Dermis microvascular lymphatic vessel endothelial cell (primary cell): ENCODE results near the gene DGKI. TPM values are rescaled to one million over a fixed set of nuclear protein-coding genes. Genes with fewer than 3 reads are reported as not detected.
A peak's percentile ranks its signal among the peaks of the same experiment; 100 is the strongest.

ENCODE experiments used
- DNase-seq, 2 donors: peaks; one replicate each; pipeline versions ENCODE4 v3.0.0 to v3.0.0-alpha.2; 2010; ENCODE audit warnings: low read depth in 2 of 2
- total RNA-seq: library from RNA; depleted of rRNA; stranded (reverse); fragments of >200 nt; gene quantifications from 2 replicates; pipeline ENCODE4 v1.2.1, GENCODE V29; 2014

The DGKI gene
- total RNA-seq, 1 donor from 2014 or later, result 0.64 TPM

DNA sequence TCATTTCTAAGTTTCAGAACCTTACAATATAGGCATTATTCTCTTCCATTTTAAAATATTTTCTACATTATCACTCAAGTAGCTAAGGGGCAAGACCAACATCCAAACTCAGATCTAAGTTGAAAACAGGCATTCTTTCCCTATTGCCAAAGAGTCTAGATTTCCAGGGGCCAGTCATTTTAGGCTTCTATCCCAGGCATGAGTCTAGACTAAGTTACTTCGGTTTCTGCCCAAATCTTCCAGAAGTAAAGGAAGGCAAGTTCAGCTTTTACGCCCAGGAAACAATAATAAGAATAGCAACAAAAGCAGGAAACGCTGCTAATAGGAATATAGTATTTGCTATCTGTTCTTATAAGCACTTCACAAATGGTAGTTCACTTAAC lies 189.9 kb downstream of the DGKI start:
- no peak for DNase-seq

DNA sequence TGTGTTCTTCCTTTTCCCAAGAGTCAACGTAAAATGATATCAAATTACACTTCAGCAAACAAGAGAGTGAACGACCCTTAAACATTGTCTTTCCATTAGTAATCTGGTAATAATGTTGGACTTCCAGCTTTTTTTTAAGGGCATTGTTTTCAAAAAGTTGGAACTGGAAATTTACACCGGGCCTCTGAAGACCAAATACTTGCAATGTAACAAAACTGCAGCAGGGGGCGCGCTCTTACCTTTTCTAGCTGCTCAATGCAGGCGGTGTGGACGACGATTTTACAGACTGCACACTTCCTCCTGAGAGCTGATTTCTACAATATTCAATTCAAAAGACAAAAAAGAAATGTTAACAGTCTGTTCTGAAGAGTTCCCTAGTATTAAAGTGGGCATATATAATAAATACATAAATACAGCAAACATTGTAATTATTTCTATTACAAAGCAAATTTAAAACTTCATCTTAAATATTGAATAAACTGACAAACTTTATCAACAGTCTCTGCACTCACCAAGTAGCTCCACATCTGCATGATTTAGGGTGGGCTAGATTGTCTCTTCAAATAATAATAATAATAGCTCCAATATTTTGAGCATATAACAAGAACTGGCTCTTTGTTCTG lies 190.4 kb downstream of the DGKI start:
- peak; percentile 87 to 93 for DNase-seq

DNA sequence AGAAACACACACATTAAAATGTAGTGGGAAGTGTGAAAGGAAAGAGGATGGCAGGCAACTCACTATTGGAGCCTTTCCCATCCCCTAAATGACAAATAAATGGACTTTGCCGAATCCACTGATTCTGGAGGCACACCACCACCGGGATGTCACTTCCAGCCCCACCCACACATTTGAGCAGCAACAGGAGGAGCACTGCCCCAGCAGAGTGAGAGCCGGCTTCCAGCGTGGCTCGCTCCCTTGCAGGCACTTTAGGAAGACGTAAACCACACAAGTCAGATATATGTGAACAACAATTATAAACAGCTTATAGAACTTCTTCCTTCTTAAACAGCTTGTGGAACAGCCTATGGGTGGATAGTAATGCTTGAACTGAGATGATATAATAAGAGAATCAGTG lies 191.0 kb downstream of the DGKI start:
- no peak for DNase-seq

DNA sequence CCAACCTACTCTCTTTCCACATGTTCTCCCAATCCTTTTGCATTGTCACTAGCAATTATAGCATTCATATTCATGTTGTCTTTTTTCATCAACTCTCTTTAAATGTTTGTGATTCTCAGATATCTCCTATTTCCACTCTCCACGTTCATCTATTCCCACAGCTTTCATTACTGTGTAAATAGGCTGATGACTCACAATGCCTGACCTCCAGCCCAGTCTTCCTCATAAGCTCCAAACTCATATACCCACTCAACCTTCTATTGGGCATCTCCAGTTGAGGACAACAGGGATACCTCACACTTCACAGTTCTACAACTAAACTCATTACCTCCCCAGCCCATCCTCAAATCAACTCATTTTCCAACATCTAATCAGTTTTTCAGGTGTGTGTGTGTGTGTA lies 194.1 kb downstream of the DGKI start:
- DNase-seq, result peak in 1 of 2 donors; percentile 21

DNA sequence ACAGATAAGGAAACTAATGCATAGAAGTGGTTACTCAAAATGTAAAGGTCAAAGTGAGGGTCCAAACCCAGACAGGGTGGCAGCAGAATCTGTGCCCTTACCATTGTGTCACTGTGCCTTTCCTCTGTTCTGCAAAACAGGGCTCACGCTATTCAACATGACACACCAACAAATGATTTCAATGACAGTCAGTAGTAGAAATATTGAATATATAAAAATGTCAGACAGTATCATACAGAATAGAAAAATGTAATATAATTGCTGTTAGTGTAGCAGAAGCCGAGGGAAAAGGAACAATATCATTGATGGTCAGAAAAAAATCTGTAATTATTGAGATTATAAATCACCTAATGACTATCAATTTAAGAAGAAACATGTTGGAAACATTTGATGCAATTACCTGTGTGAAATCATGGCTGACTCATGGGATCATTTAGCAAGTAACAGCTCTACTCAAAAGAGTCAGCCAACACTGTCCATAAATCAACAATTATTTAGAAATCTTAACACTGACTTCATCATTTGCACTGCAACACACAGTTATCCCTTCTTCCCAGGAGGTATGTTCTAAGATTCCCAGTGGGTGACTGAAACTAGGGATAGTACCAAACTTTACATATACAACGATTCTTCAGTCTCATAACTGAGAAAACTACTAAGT lies 198.7 kb downstream of the DGKI start:
- no peak for DNase-seq

DNA sequence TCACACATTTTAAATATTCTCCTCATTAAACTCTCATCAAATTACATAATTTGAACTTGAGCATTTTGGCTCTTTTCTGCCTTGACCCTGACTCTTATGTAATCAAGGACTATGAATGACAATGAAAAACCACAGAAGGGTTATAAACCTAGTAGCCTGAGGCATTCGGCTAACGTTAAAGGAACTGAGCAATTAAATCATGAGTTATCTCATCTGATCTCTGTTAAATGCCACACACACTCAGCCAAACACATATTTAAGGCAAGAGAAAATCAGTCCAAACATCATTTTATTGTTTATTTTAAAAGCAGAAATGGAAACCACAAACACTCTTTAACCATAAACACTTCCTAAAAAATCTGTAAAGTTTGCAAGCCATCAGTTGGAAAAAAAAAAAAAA lies 204.3 kb downstream of the DGKI start:
- DNase-seq, result no peak

DNA sequence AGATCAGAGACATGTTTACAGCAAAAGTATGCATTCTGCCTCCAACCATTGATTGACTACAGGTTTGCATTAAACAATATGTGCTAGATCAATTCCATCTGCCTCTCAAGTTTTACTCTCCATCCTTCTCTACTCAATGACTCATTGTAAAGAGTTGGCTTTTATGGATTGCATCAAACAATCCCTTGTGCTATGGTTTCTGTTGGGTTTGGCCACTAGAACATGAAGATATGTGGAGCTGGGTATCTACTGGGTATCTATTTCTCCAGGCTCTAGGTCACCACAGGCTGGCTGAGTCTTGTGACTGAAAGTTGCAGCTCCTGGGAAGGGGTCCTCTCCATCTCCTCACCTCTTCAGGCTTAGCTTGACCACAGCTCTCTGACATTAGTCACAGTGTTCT lies 204.7 kb downstream of the DGKI start:
- DNase-seq, result no peak

DNA sequence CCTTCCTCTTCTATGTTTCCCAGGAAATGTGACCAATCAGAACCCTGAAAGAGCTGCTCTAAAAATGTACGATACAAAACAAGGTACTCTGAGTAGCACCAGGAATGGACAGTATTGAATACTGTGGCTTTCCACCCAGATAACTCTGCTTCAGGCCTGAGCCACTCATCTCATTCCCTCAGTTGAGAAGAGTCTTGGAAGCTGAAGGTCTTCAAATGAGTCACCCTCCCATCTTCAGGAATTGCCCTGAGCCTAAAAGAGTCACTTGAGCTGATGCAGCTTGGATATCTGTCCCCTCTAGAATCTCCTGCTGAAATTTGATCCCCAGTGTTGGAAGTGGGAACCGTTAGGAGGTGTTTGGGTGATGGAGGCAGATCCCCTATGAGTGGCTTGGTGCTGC lies 210.4 kb downstream of the DGKI start:
- DNase-seq, result no peak

DNA sequence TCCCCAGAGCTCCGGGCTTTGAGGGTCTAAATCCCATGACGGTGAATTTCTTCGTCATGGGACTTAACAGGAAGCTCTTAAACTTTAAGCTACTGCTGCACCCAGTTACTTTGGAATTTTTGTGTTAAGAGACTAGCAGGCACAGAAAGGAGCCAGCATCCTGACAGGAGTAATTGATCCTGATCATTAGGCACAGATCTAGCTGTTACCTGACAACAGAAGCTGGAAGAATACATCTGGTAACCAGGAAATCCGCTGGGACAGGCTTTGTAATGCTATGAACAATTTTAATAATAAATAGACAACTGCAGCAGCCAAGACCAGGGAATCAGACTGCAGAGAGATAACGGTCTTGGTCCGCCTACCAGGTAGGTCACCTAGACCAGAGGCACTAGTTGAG lies 210.9 kb downstream of the DGKI start:
- DNase-seq, result no peak

DNA sequence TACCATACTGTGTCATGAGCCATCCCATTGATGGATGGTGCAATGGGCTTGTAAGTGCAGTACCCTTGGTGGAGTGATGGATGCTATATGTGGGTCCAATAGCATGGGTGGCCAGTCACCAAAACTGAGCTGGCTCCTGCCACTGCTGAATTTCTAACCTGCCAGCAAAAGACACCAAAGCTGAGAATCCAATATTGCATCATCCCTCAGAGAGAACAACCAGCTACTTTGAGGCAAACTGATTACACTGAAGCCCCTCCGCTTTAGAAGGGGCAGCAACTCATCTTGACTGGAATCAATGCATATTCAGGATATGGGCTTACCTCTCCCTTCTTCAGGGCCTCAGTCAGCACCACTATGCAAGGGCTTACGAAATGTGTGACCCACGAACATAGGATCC lies 211.6 kb downstream of the DGKI start:
- no peak for DNase-seq

DNA sequence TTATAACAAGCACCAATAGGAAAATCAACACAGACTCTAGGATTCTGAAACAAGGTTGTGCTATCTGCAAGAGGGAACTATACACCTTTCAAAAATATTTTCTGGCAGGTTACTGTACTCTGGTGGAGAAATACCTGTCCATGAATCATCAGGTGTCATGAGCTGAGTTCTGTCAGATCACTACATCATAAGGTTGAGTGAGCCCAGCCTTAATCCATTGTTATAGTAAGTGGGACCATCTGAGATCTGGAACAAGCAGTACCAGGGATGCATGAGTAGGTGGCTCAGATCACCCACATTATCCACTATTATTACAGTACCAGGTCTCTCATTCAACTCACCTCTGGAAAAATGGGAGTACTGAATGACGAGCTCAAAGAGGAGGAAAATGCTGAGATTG lies 212.4 kb downstream of the DGKI start:
- no peak for DNase-seq

DNA sequence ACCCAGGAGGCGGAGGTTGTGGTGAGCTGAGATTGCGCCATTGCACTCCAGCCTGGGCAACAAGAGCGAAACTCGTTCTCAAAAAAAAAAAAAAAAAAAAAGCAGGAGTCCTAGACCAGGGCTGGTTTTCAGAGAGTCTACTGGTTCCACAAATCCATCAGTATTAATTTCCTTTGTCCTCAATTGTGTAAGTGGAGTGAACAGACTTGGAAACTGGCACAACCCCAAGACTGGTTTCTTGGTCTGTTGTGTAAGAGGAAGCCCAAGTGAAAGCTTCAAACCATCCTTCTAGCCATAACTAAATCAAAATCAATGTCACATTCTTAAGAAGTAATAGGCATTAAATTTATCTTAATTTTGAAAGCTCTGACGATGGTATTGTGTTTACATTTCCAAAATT lies 213.6 kb downstream of the DGKI start:
- no peak for DNase-seq

DNA sequence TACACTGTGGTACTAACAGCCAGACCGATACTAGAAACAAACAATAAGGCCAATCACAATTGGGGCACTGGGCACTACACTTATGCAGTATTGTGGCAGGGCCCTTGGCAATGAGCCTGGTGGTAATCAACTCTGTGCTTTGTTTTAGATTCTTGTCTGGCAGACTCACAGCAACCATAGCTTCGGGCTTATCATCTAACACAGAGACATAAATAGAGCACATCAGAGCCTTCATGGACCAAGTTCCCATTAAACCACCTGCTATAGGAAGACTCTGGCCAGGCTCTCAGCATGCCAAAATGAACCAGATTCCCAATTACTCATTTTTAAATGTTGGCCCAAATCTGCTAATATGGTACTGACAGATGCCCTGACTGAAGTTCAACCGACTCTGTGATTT lies 218.6 kb downstream of the DGKI start:
- no peak for DNase-seq

DNA sequence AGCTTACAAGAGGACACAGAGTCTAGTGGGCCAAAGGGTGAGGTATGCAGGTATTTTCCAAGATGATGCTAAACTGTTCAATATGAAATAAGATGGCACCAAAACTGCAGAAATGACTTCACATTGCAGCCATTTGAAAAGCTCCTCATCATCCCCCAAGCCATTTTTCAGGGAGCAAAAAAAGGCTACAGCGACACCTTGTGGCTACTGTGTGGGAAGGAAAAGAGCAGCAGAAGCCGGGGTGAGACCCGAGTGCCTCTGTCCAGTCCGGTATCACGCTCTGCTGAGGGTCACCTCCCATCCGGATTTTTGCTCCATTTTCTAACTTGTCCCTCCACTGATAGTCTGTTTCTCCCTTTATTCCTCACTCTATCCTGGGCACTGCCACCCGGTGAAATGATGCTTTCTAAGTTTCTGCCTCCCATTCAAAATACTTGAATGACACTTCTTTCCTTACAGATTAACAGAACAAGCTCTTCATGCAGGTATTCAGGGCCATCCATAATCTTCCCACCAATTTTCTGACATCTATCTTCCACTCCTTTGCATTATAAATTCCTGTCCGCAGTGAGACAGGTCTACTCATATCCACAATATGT lies 220.2 kb downstream of the DGKI start:
- DNase-seq, result peak; percentile 20 to 56

DNA sequence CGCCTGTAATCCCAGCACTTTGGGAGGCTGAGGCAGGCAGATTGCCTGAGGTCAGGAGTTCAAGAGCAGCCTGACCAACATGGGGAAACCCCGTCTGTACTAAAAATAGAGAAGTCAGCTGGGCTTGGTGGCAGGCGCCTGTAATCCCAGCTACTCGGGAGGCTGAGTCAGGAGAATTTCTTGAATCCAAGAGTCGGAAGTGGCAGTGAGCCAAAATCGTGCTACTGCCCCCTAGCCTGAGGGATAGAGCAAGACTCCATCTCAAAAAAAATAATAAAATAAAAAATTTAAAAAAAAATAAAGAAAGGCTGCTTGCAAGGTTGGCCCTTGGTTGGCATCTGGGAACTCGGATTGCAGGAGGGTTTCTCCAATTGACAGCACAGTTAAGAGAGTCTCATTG lies 221.6 kb downstream of the DGKI start:
- peak in 1 of 2 donors; percentile 4 for DNase-seq

DNA sequence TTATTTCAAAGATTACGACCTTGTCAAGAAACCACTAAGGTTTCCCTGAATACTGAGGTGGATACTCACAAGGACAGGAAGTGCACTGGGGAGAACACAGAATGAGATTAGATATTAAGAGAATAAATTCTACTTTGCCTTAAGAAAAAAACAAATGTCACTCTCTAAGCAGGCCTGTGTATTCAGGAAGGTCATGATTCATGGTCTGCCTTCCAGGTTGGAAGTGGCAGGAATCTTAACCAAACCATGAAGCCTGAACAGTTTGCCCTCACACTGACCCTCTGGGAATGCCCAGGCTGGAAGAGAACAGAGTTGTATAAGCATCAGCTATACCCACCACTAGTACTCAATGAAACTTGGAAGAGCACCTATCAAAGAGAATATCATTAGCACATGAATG lies 227.6 kb downstream of the DGKI start:
- DNase-seq, result no peak

DNA sequence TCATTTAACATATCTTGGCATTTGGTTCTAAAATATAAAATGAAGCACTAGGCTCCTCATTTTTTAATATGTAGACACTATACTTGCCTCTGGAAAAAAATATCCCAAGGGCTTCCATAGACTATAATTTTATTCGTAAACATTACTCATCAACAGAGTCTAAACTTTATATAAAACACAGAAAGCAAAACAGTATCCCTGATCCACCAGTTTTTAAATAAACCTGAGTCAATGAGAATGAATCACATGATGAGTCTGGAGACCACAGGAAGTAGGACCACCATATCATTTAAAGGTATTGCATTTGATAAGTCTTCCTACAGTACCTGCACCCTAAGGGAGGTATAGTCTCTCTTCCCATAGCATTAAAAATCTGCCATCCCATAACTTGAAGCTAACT lies 228.0 kb downstream of the DGKI start:
- no peak for DNase-seq

DNA sequence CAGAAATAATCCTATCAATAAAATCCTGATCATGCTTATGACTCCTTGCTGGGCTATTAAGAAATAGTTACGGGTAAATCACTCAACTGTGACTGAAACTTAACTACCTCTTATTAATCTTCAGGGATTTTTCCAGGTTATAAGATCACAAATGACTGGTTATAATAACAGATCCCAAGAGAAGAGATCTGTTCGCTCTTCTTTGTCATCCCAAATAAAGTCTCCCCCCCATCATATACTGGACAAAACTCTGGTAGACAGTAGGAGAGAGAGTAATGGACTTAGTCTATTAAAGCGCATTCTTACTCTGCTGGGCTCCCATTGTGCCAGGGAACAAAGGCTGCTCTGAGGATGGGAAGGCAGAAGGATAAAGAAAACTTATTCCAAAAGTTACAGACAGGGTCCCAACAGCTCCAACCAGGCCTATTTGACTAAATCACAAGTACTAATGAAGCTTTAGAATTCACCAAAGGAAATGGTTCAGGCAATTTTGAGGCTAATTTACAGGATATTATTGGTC lies 233.7 kb downstream of the DGKI start:
- DNase-seq, result no peak

DNA sequence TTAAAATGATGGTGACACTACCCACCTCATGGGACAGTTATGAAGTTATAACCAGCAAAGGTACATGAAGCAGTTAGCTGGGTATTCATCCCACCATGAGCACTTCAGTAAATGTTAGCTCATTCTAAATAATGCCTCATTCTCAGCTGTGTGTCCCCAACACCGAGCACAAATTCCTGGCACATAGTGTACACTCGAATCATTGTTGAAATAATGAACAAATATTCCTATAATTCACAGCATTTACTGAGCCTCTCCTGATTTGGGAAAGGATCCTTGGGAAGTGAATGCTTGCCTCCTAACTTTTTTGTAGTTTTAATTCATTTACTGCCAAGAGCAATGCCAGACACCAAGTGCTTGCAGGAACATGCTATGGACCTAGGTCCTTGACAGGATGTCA lies 235.2 kb downstream of the DGKI start:
- no peak for DNase-seq

DNA sequence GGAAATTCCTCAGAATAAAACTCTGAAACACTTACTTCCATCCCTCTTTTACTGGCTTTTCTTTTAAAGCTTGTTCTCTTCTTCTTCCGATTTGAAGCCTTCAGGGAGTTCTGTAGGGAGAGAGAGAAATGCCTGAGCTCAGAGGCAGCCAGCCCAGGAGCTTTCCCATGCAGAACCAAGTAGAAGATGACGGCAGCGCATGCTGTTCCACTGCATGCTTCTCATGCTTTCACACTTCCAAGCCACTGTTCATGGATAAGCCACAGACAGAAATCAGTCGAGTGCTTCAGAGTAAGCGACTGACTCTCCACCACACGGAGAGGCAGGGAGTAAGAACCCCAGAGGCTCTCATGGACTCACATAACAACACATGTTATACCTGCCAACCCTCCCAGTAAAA lies 237.3 kb downstream of the DGKI start:
- DNase-seq, result no peak

DNA sequence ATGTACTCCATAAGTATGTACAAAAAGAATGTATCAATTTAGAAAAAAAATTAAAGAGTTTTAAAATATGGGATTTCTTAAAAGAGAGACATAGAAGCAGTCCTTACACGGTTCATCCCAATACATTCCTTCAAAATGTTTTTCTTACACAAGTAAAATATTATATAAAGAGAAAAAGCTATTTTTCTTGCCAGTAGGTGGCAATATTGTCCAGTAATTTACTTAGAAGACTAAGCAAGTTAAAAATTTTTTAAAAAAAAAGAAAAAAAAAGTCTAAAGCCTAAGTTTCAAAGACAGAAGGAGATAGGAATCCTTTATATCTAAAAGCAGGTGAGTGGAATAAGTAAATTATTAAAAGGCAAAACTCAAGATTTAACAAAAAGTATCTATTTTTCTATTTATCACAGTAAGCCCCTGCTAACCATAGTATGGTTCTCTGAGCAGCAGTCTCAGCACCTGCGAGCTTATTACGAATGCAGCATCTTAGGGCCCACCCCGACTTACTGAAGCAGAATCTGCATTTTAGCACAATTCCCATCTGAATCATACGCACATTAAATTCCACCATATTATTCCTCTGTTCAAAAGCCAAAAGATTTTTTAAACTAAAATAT lies 240.6 kb downstream of the DGKI start:
- peak; percentile 61 to 62 for DNase-seq

DNA sequence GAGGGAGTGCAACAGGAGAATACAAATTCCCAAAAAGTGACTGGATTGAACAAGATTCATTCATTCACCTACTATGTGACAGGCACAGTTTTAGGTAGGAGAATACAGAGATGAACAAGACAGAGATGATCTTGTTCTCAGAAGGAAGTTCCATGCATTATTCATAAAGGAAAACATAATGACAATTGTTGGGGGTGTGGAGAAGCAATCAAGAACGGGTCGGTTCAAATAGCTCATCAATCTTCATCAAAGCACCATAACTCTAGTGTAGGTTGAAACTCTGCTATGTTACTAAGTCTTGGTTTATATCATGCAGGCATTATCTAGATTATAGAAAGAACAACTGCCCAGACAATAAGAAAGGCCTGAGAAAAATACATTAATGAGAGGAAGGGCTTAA lies 243.7 kb downstream of the DGKI start:
- DNase-seq, result no peak

DNA sequence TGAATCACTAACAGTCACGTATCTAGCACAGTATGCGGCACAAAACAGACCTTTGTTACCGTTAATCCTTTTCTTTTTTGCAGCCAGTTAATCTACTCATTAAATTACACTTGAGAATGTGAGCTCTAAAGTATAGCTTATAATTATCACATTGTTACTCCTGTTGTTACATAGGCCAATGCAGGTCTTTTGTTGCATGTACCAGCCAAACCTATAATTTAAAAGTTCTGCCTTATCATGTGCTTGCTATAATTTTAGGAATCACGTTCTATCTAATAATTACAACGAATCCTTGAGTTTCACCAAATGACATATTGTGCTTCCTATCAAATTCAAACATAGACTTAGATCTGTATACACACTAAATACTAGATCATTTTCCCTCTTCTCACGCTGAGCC lies 245.1 kb downstream of the DGKI start:
- no peak for DNase-seq
